Measurements from ENCODE around the gene CRCP. TPM values are rescaled to one million over a fixed set of nuclear protein-coding genes. Genes with fewer than 3 reads are reported as not detected.

Gene CRCP
- total and polyA plus RNA-seq, 2 of the 13 experiments (the other 11 are each of a cell fraction or from before 2014, with no cell fraction given) = 22.7 to 31.0 TPM

DNA sequence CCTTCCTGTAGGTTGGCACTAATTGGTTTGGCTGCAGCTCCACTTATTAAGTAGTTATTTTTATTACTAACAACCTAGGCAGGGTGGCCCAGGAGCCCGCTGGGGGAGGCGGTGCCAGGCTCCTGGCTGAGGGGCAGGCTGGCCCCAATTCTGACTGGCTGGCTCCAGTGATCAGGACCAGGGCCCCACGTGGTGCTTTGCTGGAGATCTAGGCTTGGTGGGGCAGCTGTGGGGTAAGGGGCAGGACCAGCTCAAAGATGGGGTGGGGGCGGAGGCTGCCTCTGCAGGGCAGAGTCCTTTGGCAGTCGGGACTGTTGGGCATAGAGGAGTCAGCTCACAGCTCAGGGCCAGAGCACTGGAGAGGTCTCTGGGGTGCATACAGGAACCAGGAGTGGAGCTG lies 36.6 kb upstream of the CRCP start:
- Histone ChIP-seq H3K4me2 (ENCODE audit: low read depth, low read length) (no peak overlapping the region), H3K4me1 (ENCODE audit: insufficient read depth, low read length) (peaks cover 21% of the 10 kb centered on the region), H3K36me3 (replicated peaks in 1 of 2; ENCODE audit: control insufficient read depth in 1 of 2, insufficient read depth in 2 of 2, low read length in 2 of 2) (peaks cover 11 to 26% of the 10 kb centered on the region in 2 experiments; a peak in 4 of 5 replicates), H4K20me1 (ENCODE audit: insufficient read depth, low read length) (no peaks in the 10 kb centered on the region), H3K9ac (ENCODE audit: insufficient read depth, low read depth, low read length) (no peak overlapping the region), H3K79me2 (ENCODE audit: insufficient read depth, low read length) (peaks cover 13% of the 10 kb centered on the region), H2AFZ (ENCODE audit: low read length) (no peak overlapping the region), H3K27ac (ENCODE audit: extremely low read length, insufficient read depth, low read length) (no peak overlapping the region), H3K4me3 (replicated peaks in 1 of 3; ENCODE audit: insufficient read depth in 1 of 3, low read depth in 2 of 3, low read length in 3 of 3) (no peak overlapping the region), H3K9me3 (ENCODE audit: low read length) (no peaks in the 10 kb centered on the region), H3K27me3 (ENCODE audit: control insufficient read depth in 1 of 2, insufficient read depth in 2 of 2, low read length in 2 of 2) (peaks cover 0 to 3% of the 10 kb centered on the region in 2 experiments; a peak in 1 of 5 replicates)
- DNase-seq (ENCODE audit: low spot score) (no peak), ATAC-seq (no peak), FAIRE-seq (no peak)
- TF ChIP-seq, protein P1, sequence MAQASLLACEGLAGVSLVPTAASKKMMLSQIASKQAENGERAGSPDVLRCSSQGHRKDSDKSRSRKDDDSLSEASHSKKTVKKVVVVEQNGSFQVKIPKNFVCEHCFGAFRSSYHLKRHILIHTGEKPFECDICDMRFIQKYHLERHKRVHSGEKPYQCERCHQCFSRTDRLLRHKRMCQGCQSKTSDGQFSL (CRISPR knock-in tag; IDR thresholded peaks at IDR 0.05) = no peak
- TF ChIP-seq YY1 (IDR thresholded peaks at IDR 0.05; ENCODE audit: insufficient read depth, insufficient replicate concordance, low read depth, low read length) = no peak
- no peak for TF ChIP-seq ZNF282 (IDR thresholded peaks at IDR 0.05; ENCODE audit: partially characterized antibody)
- no peak for TF ChIP-seq CEBPG (CRISPR knock-in tag; IDR thresholded peaks at IDR 0.05)
- no peak for TF ChIP-seq ZNF10 (CRISPR knock-in tag; IDR thresholded peaks at IDR 0.05; ENCODE audit: borderline replicate concordance, low read depth)
- no peak for TF ChIP-seq GATA4 (IDR thresholded peaks at IDR 0.05; ENCODE audit: borderline replicate concordance, low read depth)
- no peak for TF ChIP-seq ZNF24 (IDR thresholded peaks at IDR 0.05)
- no peak for TF ChIP-seq XBP1 (CRISPR knock-in tag; IDR thresholded peaks at IDR 0.05)
- TF ChIP-seq HCFC1 (IDR thresholded peaks at IDR 0.05; ENCODE audit: low read depth, low read length) = no peak
- no peak for TF ChIP-seq KDM6A (CRISPR knock-in tag; IDR thresholded peaks at IDR 0.05; ENCODE audit: low read depth)
- TF ChIP-seq KAT2B (IDR thresholded peaks at IDR 0.05; ENCODE audit: borderline replicate concordance, low read depth, low read length) = no peak
- no peak for TF ChIP-seq KDM2A (CRISPR knock-in tag; IDR thresholded peaks at IDR 0.05; ENCODE audit: borderline replicate concordance, low read depth)
- TF ChIP-seq FOXO4 (CRISPR knock-in tag; conservative IDR thresholded peaks at IDR 0.05) = no peak
- no peak for TF ChIP-seq SYNCRIP (IDR thresholded peaks at IDR 0.05; ENCODE audit: insufficient read depth, low read depth, low read length)
- WGBS (ENCODE audit: low lambda C conversion rate) = 83% methylated on average over 2 of the region's 5 CpGs
- POLR2A ChIA-PET = interaction anchor here (1.0 to 2.1 kb wide), 2 partner anchors 8 to 37 kb away, joined by 3 to 8 read pairs; partner anchors contain the start of gene CRCP
- in situ Hi-C loops (cut with HindIII; ENCODE audit: extremely low pct_ligation_motif_present, low pct_unique_long_range_greater_than_20kb) = no loop called here
- BruUV-seq (replicated peaks) = no TSS peak
- intact Hi-C loops (cut with micrococcal nuclease; ENCODE audit: unreplicated experiment) = loop anchor here (5.0 kb wide), 1 partner anchor 34 kb away; the partner anchor contains the start of gene CRCP
- CTCF ChIA-PET (ENCODE audit: low intra/inter-chr PET ratio, low total read pairs) = no interaction called here

All from HepG2 (cell line).